ENCODE results near the gene CERS2. TPM values are rescaled to one million over a fixed set of nuclear protein-coding genes. Genes with fewer than 3 reads are reported as not detected.

Gene CERS2
- total and polyA plus RNA-seq, 10 donors = 63.4 to 128 (median 86.3) TPM

- DNase-seq = peak; percentile 86
These were observed 1.3 kb downstream of the CERS2 start for GRCh38 chr1:150973258-150973835.

GRCh38 chr1:150972417-150972940 is 2.2 kb downstream of the CERS2 start:
- intact Hi-C loops (cut with DNase I; ENCODE audit: low total_unique reads) = loop anchor here (10.0 kb wide), 1 partner anchor 48 kb away; the partner anchor contains the start of gene SETDB1
- DNase-seq = peak; percentile 36
- H3K27me3 ChIP-seq (replicated peaks in 1 of 7) = no peaks in the 10 kb centered on the region
- H3K36me3 ChIP-seq = peaks cover 0 to 19% (median 17%) of the 10 kb centered on the region in 6 donors
- H3K27ac ChIP-seq = peak overlapping the region in 7 of 8 donors; percentile 39 to 97 (median 95)
- no peak for TF ChIP-seq CTCF (IDR thresholded peaks at IDR 0.05 in 8 of 11, conservative IDR thresholded peaks at IDR 0.05 in 3 of 11)
- no peak for TF ChIP-seq POLR2AphosphoS5 (IDR thresholded peaks at IDR 0.05)
- TF ChIP-seq POLR2A (IDR thresholded peaks at IDR 0.05) = no peak
- H3K4me3 ChIP-seq = peak overlapping the region in 4 of 8 donors; percentile 67 to 90 (median 78)
- H3K4me1 ChIP-seq = peaks cover 39 to 72% (median 64%) of the 10 kb centered on the region in 6 donors
- H3K9me3 ChIP-seq = no peaks in the 10 kb centered on the region
- WGBS, 5 donors = 59 to 73% (median 64%) methylated on average over 4 of the region's 4 CpGs

More at GRCh38 chr1:150973258-150973835, 1.3 kb downstream of the CERS2 start:
- Histone ChIP-seq H3K4me1 (peaks cover 41 to 81% (median 73%) of the 10 kb centered on the region in 6 donors), H3K36me3 (peaks cover 0 to 11% (median 9%) of the 10 kb centered on the region in 6 donors), H3K4me3 (peak overlapping the region; percentile 67 to 90 (median 75)), H3K27ac (peak overlapping the region; percentile 92 to 97 (median 96)), H3K9me3 (no peaks in the 10 kb centered on the region), H3K27me3 (replicated peaks in 1 of 7) (no peaks in the 10 kb centered on the region)
- WGBS, 5 donors = 20 to 32% (median 25%) methylated on average over 14 to 15 of the region's 15 CpGs
- intact Hi-C loops (cut with DNase I; ENCODE audit: low total_unique reads) = loop anchor here (10.0 kb wide), 1 partner anchor 49 kb away; the partner anchor contains the start of gene SETDB1
- TF ChIP-seq POLR2A (IDR thresholded peaks at IDR 0.05) = no peak
- no peak for TF ChIP-seq CTCF (IDR thresholded peaks at IDR 0.05 in 8 of 11, conservative IDR thresholded peaks at IDR 0.05 in 3 of 11)
- no peak for TF ChIP-seq POLR2AphosphoS5 (IDR thresholded peaks at IDR 0.05)

GRCh38 chr1:150971583-150972416 is 2.8 kb downstream of the CERS2 start:
- no peaks in the 10 kb centered on the region for H3K27me3 ChIP-seq (replicated peaks in 1 of 7)
- peak overlapping the region in 3 of 8 donors; percentile 67 to 90 (median 74) for H3K4me3 ChIP-seq
- peaks cover 0 to 26% (median 24%) of the 10 kb centered on the region in 6 donors for H3K36me3 ChIP-seq
- intact Hi-C loops (cut with DNase I; ENCODE audit: low total_unique reads) = loop anchor here (10.0 kb wide), 1 partner anchor 47 kb away; the partner anchor contains the start of gene SETDB1
- no peaks in the 10 kb centered on the region for H3K9me3 ChIP-seq
- WGBS, 5 donors = 78 to 85% (median 80%) methylated on average over 5 to 6 of the region's 6 CpGs
- H3K27ac ChIP-seq = peak overlapping the region in 7 of 8 donors; percentile 39 to 97 (median 95)
- peak; percentile 58 for DNase-seq
- peaks cover 32 to 66% (median 57%) of the 10 kb centered on the region in 6 donors for H3K4me1 ChIP-seq
- TF ChIP-seq POLR2AphosphoS5 (IDR thresholded peaks at IDR 0.05) (no peak), POLR2A (IDR thresholded peaks at IDR 0.05) (no peak), CTCF (IDR thresholded peaks at IDR 0.05 in 8 of 11, conservative IDR thresholded peaks at IDR 0.05 in 3 of 11) (no peak)

Measured in spleen (tissue), 11 donors.